ENCODE measurements around the gene SLC25A45.

DNA sequence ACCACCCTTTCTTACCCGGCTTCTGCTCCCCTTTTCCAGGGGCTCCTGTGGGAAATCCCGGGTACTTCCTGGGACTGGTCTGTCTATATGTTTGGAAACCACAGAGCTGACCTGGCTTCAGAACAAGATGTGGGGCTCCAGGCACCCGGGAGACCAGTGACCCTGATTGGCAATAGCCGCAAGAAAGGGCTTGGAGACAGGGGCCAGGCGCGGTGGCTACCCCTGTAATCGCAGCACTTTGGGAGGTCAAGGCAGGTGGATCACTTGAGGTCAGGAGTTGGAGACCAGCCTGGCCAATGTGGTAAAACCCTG, 37.0 kb upstream of the SLC25A45 start:
- TF ChIP-seq, protein P1, sequence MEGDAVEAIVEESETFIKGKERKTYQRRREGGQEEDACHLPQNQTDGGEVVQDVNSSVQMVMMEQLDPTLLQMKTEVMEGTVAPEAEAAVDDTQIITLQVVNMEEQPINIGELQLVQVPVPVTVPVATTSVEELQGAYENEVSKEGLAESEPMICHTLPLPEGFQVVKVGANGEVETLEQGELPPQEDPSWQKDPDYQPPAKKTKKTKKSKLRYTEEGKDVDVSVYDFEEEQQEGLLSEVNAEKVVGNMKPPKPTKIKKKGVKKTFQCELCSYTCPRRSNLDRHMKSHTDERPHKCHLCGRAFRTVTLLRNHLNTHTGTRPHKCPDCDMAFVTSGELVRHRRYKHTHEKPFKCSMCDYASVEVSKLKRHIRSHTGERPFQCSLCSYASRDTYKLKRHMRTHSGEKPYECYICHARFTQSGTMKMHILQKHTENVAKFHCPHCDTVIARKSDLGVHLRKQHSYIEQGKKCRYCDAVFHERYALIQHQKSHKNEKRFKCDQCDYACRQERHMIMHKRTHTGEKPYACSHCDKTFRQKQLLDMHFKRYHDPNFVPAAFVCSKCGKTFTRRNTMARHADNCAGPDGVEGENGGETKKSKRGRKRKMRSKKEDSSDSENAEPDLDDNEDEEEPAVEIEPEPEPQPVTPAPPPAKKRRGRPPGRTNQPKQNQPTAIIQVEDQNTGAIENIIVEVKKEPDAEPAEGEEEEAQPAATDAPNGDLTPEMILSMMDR (IDR thresholded peaks at IDR 0.05): no peak
- no peak for TF ChIP-seq POLR2A (IDR thresholded peaks at IDR 0.05)
- no peak for TF ChIP-seq POLR2AphosphoS5 (IDR thresholded peaks at IDR 0.05)
